Ovary (tissue), 3 donors: ENCODE results near the gene CDC25A.

Experiments used
- CTCF ChIP-seq, 3 donors: fragments of 450-650 bp in 2 of 3; fragments of 200-600 bp in 1 of 3; IDR thresholded peaks; one replicate each; pipeline versions ENCODE4 v1.5.1 to v1.8.0; 2016 to 2022; ENCODE audit warnings: antibody characterized with exemption in 3 of 3, mild to moderate bottlenecking in 1 of 3
- POLR2A ChIP-seq: fragments of 450-650 bp; IDR thresholded peaks from one replicate; pipeline ENCODE4 v1.6.1; 2017; ENCODE audit warnings: antibody characterized with exemption, mild to moderate bottlenecking, moderate library complexity
- donor health status: DM: no; HTN: no; CAD: no.

- TF ChIP-seq CTCF (IDR thresholded peaks at IDR 0.05) (no peak), POLR2A (no peak)
Measured at GRCh38 chr3:48218537-48218936, 30.3 kb upstream of the CDC25A start.
